Measurements from ENCODE around the gene SELENOI.

SELENOI gene

GRCh38 chr2:26401739-26402541, 56.0 kb downstream of the SELENOI start, which contains the start of gene DRC1:
Gene DRC1 (plus strand): TSS chr2:26401920. CDS start chr2:26401990, 70 bp downstream.
- DNase-seq (ENCODE audit: low read depth in 2 of 3, low spot score in 1 of 3), result peak in 2 of 3 donors; percentile 8 to 26

- DNase-seq (ENCODE audit: low read depth in 2 of 3, low spot score in 1 of 3), result no peak
These were observed 61.6 kb downstream of the SELENOI start for GRCh38 chr2:26407526-26407925.

- no peak for DNase-seq (ENCODE audit: low read depth in 2 of 3, low spot score in 1 of 3)
These were observed 63.8 kb downstream of the SELENOI start for GRCh38 chr2:26409785-26410184.

- DNase-seq (ENCODE audit: low read depth in 2 of 3, low spot score in 1 of 3), result no peak
These were observed 64.9 kb downstream of the SELENOI start for GRCh38 chr2:26410764-26411243.

- DNase-seq (ENCODE audit: low read depth in 2 of 3, low spot score in 1 of 3), result no peak
These were observed 65.5 kb downstream of the SELENOI start for GRCh38 chr2:26411419-26411818.

GRCh38 chr2:26412091-26412673, 66.2 kb downstream of the SELENOI start:
- DNase-seq (ENCODE audit: low read depth in 2 of 3, low spot score in 1 of 3), result no peak

GRCh38 chr2:26414311-26414710, 68.4 kb downstream of the SELENOI start:
- DNase-seq (ENCODE audit: low read depth in 2 of 3, low spot score in 1 of 3), result no peak

GRCh38 chr2:26421961-26422360, 76.0 kb downstream of the SELENOI start:
- DNase-seq (ENCODE audit: low read depth in 2 of 3, low spot score in 1 of 3), result no peak

GRCh38 chr2:26422947-26423629, 77.1 kb downstream of the SELENOI start:
- no peak for DNase-seq (ENCODE audit: low read depth in 2 of 3, low spot score in 1 of 3)

GRCh38 chr2:26423750-26424149, 77.8 kb downstream of the SELENOI start:
- no peak for DNase-seq (ENCODE audit: low read depth in 2 of 3, low spot score in 1 of 3)

GRCh38 chr2:26424221-26424620, 78.3 kb downstream of the SELENOI start:
- DNase-seq (ENCODE audit: low read depth in 2 of 3, low spot score in 1 of 3), result no peak

- DNase-seq (ENCODE audit: low read depth in 2 of 3, low spot score in 1 of 3), result no peak
These were observed 82.9 kb downstream of the SELENOI start for GRCh38 chr2:26428846-26429245.

- DNase-seq (ENCODE audit: low read depth in 2 of 3, low spot score in 1 of 3), result no peak
These were observed 84.0 kb downstream of the SELENOI start for GRCh38 chr2:26429779-26430578.

GRCh38 chr2:26430826-26431225, 84.9 kb downstream of the SELENOI start:
- DNase-seq (ENCODE audit: low read depth in 2 of 3, low spot score in 1 of 3), result no peak

GRCh38 chr2:26432363-26432762, 86.4 kb downstream of the SELENOI start:
- DNase-seq (ENCODE audit: low read depth in 2 of 3, low spot score in 1 of 3), result no peak

GRCh38 chr2:26432859-26433258, 86.9 kb downstream of the SELENOI start:
- no peak for DNase-seq (ENCODE audit: low read depth in 2 of 3, low spot score in 1 of 3)

GRCh38 chr2:26435106-26435505, 89.2 kb downstream of the SELENOI start:
- no peak for DNase-seq (ENCODE audit: low read depth in 2 of 3, low spot score in 1 of 3)

- DNase-seq (ENCODE audit: low read depth in 2 of 3, low spot score in 1 of 3), result no peak
These were observed 92.6 kb downstream of the SELENOI start for GRCh38 chr2:26438526-26438925.

GRCh38 chr2:26438926-26439325, 93.0 kb downstream of the SELENOI start:
- DNase-seq (ENCODE audit: low read depth in 2 of 3, low spot score in 1 of 3), result no peak

- DNase-seq (ENCODE audit: low read depth in 2 of 3, low spot score in 1 of 3), result no peak
These were observed 96.4 kb downstream of the SELENOI start for GRCh38 chr2:26442301-26442700.

- DNase-seq (ENCODE audit: low read depth in 2 of 3, low spot score in 1 of 3), result no peak
These were observed 96.8 kb downstream of the SELENOI start for GRCh38 chr2:26442707-26443106.

All from stimulated activated CD4-positive, alpha-beta T cell treated with anti-CD3 and anti-CD28 coated beads, Interleukin-12 subunit alpha, Interleukin-12 subunit beta, amount 100 ng/mL, for 48 hours (primary cell).